GM18507 (cell line): ENCODE results near the gene PTPRN2.
"Not testable (repeated sequence)": the region's sequence is repeated elsewhere in the genome, so short reads cannot be mapped to it uniquely, and the experiment has no call there.

Source experiments
- DNase-seq: peaks from one replicate; pipeline ENCODE4 v3.0.0; 2011; ENCODE audit warnings: low read depth; ENCODE audit not compliant: insufficient read length; ENCODE audit errors: extremely low spot score
- FAIRE-seq: peaks from 2 replicates; lab custom pipeline; 2011; peaks lifted over from hg19 to GRCh38; lab: Jason Lieb, UNC

The PTPRN2 gene

GRCh38 chr7:157562522-157563398 is 1024.9 kb downstream of the PTPRN2 start:
- not testable (repeated sequence) for FAIRE-seq, DNase-seq

- no peak for FAIRE-seq
- no peak for DNase-seq
Measured at GRCh38 chr7:157561816-157562410, 1025.7 kb downstream of the PTPRN2 start.

GRCh38 chr7:157561523-157561785 is 1026.2 kb downstream of the PTPRN2 start:
- FAIRE-seq (no peak), DNase-seq (no peak)

GRCh38 chr7:157560710-157561522 is 1026.7 kb downstream of the PTPRN2 start:
- DNase-seq (no peak), FAIRE-seq (no peak)

GRCh38 chr7:157560258-157560654 is 1027.4 kb downstream of the PTPRN2 start:
- no peak for DNase-seq
- FAIRE-seq = no peak

- DNase-seq = no peak
- FAIRE-seq = no peak
Measured at GRCh38 chr7:157559596-157560257, 1027.9 kb downstream of the PTPRN2 start.

- FAIRE-seq = no peak
- DNase-seq = no peak
Measured at GRCh38 chr7:157558875-157559595, 1028.6 kb downstream of the PTPRN2 start.

- no peak for DNase-seq
- no peak for FAIRE-seq
Measured at GRCh38 chr7:157558516-157558874, 1029.1 kb downstream of the PTPRN2 start.

- DNase-seq = no peak
- no peak for FAIRE-seq
Measured at GRCh38 chr7:157558061-157558460, 1029.6 kb downstream of the PTPRN2 start.

GRCh38 chr7:157557263-157557662 is 1030.4 kb downstream of the PTPRN2 start:
- FAIRE-seq = no peak
- DNase-seq = no peak

GRCh38 chr7:157556642-157556944 is 1031.0 kb downstream of the PTPRN2 start:
- FAIRE-seq = no peak

GRCh38 chr7:157555944-157556641 is 1031.5 kb downstream of the PTPRN2 start:
- DNase-seq (no peak), FAIRE-seq (peak; percentile 38)

More at GRCh38 chr7:157556642-157556944, 1031.0 kb downstream of the PTPRN2 start:
- DNase-seq = no peak

GRCh38 chr7:157555313-157555712 is 1032.3 kb downstream of the PTPRN2 start:
- FAIRE-seq = no peak
- DNase-seq = no peak

GRCh38 chr7:157554393-157555238 is 1033.0 kb downstream of the PTPRN2 start:
- DNase-seq (no peak), FAIRE-seq (no peak)

GRCh38 chr7:157553256-157553655 is 1034.4 kb downstream of the PTPRN2 start:
- FAIRE-seq (no peak), DNase-seq (no peak)

GRCh38 chr7:157552295-157552993 is 1035.2 kb downstream of the PTPRN2 start:
- DNase-seq (no peak), FAIRE-seq (no peak)

- no peak for FAIRE-seq
- no peak for DNase-seq
Measured at GRCh38 chr7:157551325-157552070, 1036.1 kb downstream of the PTPRN2 start.
